Upper lobe of left lung (tissue), 6 donors: Measurements from ENCODE around the gene SSBP3. TPM values are rescaled to one million over a fixed set of nuclear protein-coding genes. Genes with fewer than 3 reads are reported as not detected.

Experiments
- ATAC-seq, 2 donors: fragments of 200-7000 bp; cut with Tn5 transposase; one replicate each; pipeline ENCODE4 v1.9.1; 2022; ENCODE audit warnings: mild to moderate bottlenecking in 2 of 2, moderate library complexity in 2 of 2; ENCODE audit not compliant: low FRiP score in 2 of 2
- DNase-seq, 2 donors: peaks; one replicate each; pipeline ENCODE4 v3.0.0-alpha.2; 2019 to 2020
- H3K27ac ChIP-seq, 4 donors: fragments of 200-600 bp; sonication (generic); one replicate each; pipeline ENCODE4 v1.5.1; 2016 to 2019
- H3K27me3 ChIP-seq, 4 donors: fragments of 200-600 bp; sonication (generic); one replicate each; pipeline ENCODE4 v1.5.1; 2017 to 2019
- H3K36me3 ChIP-seq, 4 donors: fragments of 200-600 bp; sonication (generic); one replicate each; pipeline ENCODE4 v1.5.1; 2016 to 2019
- H3K4me1 ChIP-seq, 4 donors: fragments of 200-600 bp; sonication (generic); one replicate each; pipeline ENCODE4 v1.5.1; 2018 to 2019
- H3K4me3 ChIP-seq, 4 donors: fragments of 200-600 bp; sonication (generic); one replicate each; pipeline ENCODE4 v1.5.1; 2017 to 2019; ENCODE audit warnings: mild to moderate bottlenecking in 2 of 4, moderate library complexity in 1 of 4
- H3K9me3 ChIP-seq, 4 donors: fragments of 200-600 bp; sonication (generic); one replicate each; pipeline ENCODE4 v1.5.1; 2018 to 2019
- EP300 ChIP-seq, 4 donors: sonication (generic); formaldehyde crosslinking; IDR thresholded peaks; one replicate each; pipeline ENCODE4 v1.5.1; 2017; ENCODE audit warnings: antibody characterized with exemption in 4 of 4, control low read depth in 2 of 4
- POLR2A ChIP-seq, 4 donors: fragments of 450-650 bp; IDR thresholded peaks; one replicate each; pipeline ENCODE4 v1.5.1; 2016 to 2017; ENCODE audit warnings: antibody characterized with exemption in 4 of 4, mild to moderate bottlenecking in 2 of 4
- POLR2AphosphoS5 ChIP-seq, 2 donors: sonication (generic); formaldehyde crosslinking; IDR thresholded peaks; one replicate each; pipeline ENCODE4 v1.5.1; 2017; ENCODE audit warnings: antibody characterized with exemption in 2 of 2
- WGBS, 2 donors: methylation state at CpG; one replicate each; pipeline ENCODE4 v1.1.5; 2017 to 2018; 5-methylcytosine and 5-hydroxymethylcytosine counted together
- total RNA-seq, 6 donors: library from RNA; depleted of rRNA in 4 of 6; stranded (reverse); fragments of >200 nt in 4 of 6; gene quantifications; one replicate each; pipeline versions ENCODE4 v1.1.0 to v1.2.1, GENCODE V29; 2016 to 2021
- TF ChIP-seq, protein P1 (sequence below), 6 experiments: fragments of 450-650 bp in 4 of 6; fragments of 200-600 bp in 2 of 6; sonication (generic) in 2 of 6; IDR thresholded peaks; one replicate each; pipeline ENCODE4 v1.5.1; 2016 to 2019; ENCODE audit warnings: antibody characterized with exemption in 6 of 6
- donor health status: DM: no; HTN: no; CAD: no; lungs with moderate emphysema.
- donor health status: DM: no; HTN: yes; CAD: no; lungs with severe emphysema.

SSBP3 gene
- total RNA-seq, 6 donors from 2014 or later: 17.8 to 35.6 (median 26.4) TPM

DNA sequence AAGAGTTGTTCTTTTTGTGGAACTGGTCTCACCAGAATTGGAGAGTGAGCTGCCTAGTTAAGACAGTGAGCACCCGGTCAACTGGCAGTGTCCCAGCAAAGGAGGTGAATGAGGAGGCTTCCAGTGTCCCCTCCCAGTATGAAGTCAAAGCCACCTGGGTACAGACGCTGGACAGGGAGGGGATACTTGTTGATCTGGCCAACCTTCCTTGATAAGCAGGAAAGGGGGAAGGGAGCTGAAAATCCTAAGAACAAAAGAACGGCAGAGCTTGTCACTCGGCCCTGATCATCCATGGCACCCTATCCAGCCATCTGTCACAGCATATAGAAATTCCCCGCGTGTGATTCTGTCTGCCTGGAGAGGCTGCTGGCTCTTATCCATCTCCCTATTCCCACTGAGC lies 91.5 kb downstream of the SSBP3 start:
- WGBS, 2 donors: 39 to 58% methylated on average over 6 of the region's 6 CpGs
- DNase-seq: peak in 1 of 2 donors; percentile 62

DNA sequence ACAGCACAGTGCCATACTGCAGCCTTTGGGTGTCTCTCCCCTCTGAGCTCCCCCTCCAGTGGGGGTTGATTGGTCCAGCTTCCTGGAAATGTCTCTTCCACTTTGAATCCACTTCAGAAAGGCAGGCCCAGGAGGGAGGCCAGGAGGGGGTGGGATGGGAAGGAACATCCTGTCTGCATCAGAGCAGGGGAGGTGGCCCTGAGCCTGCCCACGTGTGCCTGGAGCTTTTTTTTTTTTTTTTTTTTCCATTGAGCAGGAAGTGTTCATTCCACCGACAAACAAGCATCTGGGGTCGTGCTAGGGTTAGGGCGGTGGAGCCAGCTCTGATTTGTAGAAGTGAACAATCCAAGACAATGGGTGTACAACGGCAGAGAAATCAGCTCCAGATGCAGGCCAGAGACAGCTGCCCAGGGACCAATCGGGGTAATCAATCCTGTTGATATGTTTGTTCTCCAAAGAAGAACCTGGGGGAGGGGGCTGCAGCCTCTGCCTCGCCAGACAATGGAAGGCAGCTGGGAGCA lies 93.3 kb downstream of the SSBP3 start:
- DNase-seq: no peak
- peak; percentile 49 to 66 for ATAC-seq
- Histone ChIP-seq H3K27ac (peak overlapping the region; percentile 45 to 79 (median 69)), H3K4me1 (peaks cover 30 to 62% (median 45%) of the 10 kb centered on the region in 4 donors), H3K36me3 (no peaks in the 10 kb centered on the region), H3K9me3 (no peaks in the 10 kb centered on the region), H3K4me3 (no peak overlapping the region), H3K27me3 (no peaks in the 10 kb centered on the region)
- 35 to 47% methylated on average over 7 of the region's 7 CpGs for WGBS, 2 donors
- TF ChIP-seq, protein P1, sequence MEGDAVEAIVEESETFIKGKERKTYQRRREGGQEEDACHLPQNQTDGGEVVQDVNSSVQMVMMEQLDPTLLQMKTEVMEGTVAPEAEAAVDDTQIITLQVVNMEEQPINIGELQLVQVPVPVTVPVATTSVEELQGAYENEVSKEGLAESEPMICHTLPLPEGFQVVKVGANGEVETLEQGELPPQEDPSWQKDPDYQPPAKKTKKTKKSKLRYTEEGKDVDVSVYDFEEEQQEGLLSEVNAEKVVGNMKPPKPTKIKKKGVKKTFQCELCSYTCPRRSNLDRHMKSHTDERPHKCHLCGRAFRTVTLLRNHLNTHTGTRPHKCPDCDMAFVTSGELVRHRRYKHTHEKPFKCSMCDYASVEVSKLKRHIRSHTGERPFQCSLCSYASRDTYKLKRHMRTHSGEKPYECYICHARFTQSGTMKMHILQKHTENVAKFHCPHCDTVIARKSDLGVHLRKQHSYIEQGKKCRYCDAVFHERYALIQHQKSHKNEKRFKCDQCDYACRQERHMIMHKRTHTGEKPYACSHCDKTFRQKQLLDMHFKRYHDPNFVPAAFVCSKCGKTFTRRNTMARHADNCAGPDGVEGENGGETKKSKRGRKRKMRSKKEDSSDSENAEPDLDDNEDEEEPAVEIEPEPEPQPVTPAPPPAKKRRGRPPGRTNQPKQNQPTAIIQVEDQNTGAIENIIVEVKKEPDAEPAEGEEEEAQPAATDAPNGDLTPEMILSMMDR (IDR thresholded peaks at IDR 0.05): no peak
- TF ChIP-seq EP300 (IDR thresholded peaks at IDR 0.05) (peak in 1 of 4 donors; percentile 16), POLR2AphosphoS5 (IDR thresholded peaks at IDR 0.05) (peak; percentile 14 to 41)

More for the DNA sequence above, 91.5 kb downstream of the SSBP3 start:
- ATAC-seq: no peak
- TF ChIP-seq POLR2AphosphoS5 (IDR thresholded peaks at IDR 0.05) (no peak), POLR2A (IDR thresholded peaks at IDR 0.05) (no peak), EP300 (IDR thresholded peaks at IDR 0.05) (no peak)
- TF ChIP-seq, protein P1 (IDR thresholded peaks at IDR 0.05): no peak
- peak overlapping the region in 3 of 4 donors; percentile 29 to 75 (median 66) for H3K27ac ChIP-seq
- peaks cover 30 to 56% (median 43%) of the 10 kb centered on the region in 4 donors for H3K4me1 ChIP-seq
- no peaks in the 10 kb centered on the region for H3K27me3 ChIP-seq
- H3K4me3 ChIP-seq: no peak overlapping the region
- no peaks in the 10 kb centered on the region for H3K9me3 ChIP-seq
- H3K36me3 ChIP-seq: no peaks in the 10 kb centered on the region

DNA sequence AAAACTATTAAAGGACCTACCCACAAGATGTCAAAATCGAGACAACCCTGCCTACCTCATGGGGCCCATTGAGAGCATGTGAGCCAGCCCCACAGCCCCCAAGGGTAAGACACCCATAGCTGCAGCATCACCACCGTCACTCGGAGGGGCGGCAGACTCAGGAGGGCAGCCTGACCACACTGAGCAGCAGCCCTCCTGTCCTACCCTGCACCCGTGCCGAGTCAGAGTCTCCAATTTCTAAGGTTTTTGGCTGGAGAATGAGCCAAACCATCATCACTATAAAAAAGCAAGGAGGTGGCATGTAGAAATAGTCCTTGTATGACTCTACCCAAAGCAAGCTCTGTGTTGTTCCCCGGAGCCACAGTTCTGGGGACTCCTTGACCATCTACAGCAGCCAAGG lies 94.7 kb downstream of the SSBP3 start:
- peaks cover 30 to 62% (median 45%) of the 10 kb centered on the region in 4 donors for H3K4me1 ChIP-seq
- 84 to 93% methylated on average over 4 to 7 of the region's 7 CpGs for WGBS, 2 donors
- H3K27ac ChIP-seq: peak overlapping the region in 2 of 4 donors; percentile 38 to 75
- H3K36me3 ChIP-seq: no peaks in the 10 kb centered on the region
- H3K4me3 ChIP-seq: no peak overlapping the region
- ATAC-seq: no peak
- no peak for DNase-seq
- TF ChIP-seq, protein P1 (IDR thresholded peaks at IDR 0.05): no peak
- H3K9me3 ChIP-seq: no peaks in the 10 kb centered on the region
- no peaks in the 10 kb centered on the region for H3K27me3 ChIP-seq

DNA sequence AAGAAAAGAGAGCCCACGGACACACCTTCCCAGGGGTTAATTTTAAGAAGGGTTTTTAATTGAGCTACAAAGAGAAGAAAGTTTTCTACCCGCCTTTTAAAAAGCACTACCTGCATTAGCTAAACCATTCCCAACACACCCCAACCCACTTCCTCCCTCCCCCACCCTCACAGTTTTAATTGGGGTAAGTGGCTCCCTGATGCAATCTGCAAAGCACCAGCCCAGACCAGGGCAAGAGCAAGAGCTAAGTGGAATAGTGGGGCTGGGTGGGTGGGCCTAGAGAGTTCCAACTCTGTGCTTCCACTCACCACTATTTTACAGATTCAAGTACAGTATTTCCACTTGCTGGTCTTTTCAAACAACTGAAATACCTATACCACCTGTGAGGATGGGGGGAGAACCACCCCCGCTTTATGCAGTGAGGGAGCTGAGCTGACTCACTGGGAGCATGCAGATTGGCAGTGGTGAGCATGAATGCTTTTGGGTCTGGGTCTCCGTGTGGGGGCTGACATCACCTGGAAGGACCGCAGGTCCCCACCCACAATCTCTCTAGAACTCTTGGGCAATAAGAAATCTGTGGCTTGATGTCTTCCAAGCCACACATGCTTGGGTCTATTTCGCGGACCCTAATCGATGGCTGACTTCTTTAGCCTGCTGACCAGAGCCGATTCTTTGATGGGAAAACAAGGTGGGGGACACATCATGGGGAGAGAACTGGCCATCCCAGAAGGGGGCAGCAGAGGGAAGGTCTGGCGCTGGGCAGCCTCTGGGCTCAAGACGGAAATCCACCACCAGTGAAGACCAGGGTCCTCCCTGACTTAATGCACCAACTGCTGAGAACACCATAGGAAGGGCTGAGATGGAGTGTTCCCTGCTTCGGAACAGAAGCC lies 95.5 kb downstream of the SSBP3 start:
- no peaks in the 10 kb centered on the region for H3K27me3 ChIP-seq
- no peaks in the 10 kb centered on the region for H3K36me3 ChIP-seq
- no peak for TF ChIP-seq EP300 (IDR thresholded peaks at IDR 0.05)
- no peak for TF ChIP-seq POLR2A (IDR thresholded peaks at IDR 0.05)
- TF ChIP-seq, protein P1 (IDR thresholded peaks at IDR 0.05): peak in 5 of 6 experiments; percentile 35 to 65 (median 50)
- DNase-seq (peak in 1 of 2 donors; percentile 45), ATAC-seq (peak in 1 of 2 donors; percentile 35)
- no peak overlapping the region for H3K4me3 ChIP-seq
- H3K27ac ChIP-seq: peak overlapping the region in 2 of 4 donors; percentile 33 to 38
- no peaks in the 10 kb centered on the region for H3K9me3 ChIP-seq
- 59 to 62% methylated on average over 12 of the region's 12 CpGs for WGBS, 2 donors
- peaks cover 30 to 62% (median 45%) of the 10 kb centered on the region in 4 donors for H3K4me1 ChIP-seq
